CMK (cell line): ENCODE results near the gene ASTN2.

Source experiments
- DNase-seq: peaks from one replicate; pipeline ENCODE4 v3.0.0-alpha.2; 2010; ENCODE audit warnings: low read depth

ASTN2 gene

GRCh38 chr9:116954731-116955130, 460.1 kb downstream of the ASTN2 start:
- no peak for DNase-seq

GRCh38 chr9:116953271-116953670, 461.6 kb downstream of the ASTN2 start:
- no peak for DNase-seq

- DNase-seq: no peak
Observed at GRCh38 chr9:116952436-116952810, 462.4 kb downstream of the ASTN2 start.

- DNase-seq: no peak
Observed at GRCh38 chr9:116951588-116952435, 463.0 kb downstream of the ASTN2 start.

DNA sequence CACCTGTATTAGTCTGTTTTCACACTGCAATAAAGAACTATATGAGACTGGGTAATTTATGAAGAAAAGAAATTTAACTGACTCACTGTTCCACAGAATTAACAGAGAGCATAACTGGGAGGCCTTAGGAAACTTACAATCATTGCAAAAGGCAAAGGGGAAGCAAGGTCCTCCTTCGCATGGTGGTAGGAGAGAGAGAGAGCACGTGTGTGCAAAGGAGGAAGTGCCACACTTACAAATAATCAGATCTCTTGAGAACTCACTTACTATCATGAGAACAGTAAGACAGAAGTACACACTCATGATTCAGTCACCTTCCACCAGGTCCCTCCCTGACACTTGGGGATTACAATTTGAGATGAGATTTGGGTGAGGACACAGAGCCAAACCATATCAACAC, 469.0 kb downstream of the ASTN2 start:
- peak; percentile 17 for DNase-seq

DNA sequence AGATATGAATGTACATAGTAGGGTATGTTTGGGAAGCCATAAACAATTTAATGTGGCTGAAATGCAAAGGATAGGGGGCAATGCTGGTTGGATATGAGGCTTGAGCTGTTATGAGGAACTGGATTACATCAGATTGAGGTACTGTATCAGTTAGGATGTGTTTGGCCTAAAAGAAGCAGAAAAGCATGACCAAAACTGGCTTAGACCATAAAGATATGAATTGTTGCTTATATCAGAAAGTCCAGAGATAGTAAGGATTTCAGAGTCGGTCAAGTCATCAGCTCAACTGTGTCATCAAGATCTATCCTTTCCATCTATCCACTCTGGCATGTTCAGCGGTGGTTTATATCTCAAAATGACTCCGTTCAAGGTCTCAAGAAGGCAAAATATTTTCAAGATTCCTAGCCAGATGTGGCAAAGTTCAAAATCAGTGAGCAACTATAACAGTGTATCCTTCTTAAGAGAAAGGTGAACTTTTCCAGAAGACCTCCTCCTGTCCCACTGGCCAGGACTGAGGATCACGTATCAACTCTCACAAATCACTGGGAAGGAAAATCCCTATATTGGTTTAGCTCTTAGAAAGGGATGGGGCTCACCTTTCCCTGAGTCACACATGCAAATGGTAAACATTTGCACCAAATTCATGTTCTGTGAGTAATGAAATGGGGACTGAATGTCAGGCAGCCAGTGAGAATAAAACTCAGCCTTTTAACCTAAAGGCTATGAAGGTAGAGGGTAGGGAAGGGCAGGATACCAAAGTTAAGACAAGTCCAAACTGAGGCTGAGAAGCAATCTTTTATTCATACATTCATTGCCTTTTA, 469.9 kb downstream of the ASTN2 start:
- no peak for DNase-seq

DNA sequence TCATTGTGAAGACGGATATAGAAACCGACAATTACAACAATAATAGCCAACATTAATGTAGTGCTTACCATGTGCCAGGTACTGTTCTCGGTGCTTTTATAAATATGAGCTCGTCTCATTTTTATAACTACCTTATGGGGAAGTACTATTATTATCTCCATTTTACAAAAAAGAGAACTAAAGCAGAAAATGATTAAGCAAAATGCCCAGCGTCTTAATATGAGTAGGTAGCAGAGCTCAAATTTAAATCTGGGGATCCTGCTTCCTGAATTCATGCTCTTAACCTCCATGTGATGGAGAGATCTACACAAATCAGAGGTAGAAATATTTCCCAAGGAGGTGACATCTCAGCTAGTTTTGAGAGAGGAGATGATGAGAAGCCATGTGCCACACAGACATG, 470.9 kb downstream of the ASTN2 start:
- no peak for DNase-seq

GRCh38 chr9:116942593-116943061, 472.2 kb downstream of the ASTN2 start:
- no peak for DNase-seq

DNA sequence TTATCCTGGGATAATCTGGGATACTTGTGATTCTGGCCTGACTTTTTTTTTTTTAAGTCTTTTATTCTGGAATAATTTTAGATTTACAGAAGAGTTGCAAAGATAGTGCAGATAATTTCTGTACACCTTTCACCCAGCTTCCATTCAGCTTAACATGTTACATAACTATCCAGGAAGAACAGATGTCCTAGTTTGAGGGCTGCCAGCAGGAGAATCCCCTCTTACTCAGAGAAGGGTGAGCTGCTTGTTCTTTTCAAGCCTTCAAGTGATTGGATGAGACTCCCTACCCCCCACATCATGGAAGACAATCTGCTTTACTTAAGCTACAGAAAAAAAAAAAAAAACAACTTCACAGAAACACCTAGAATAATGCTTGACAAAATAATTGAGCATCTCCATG, 473.6 kb downstream of the ASTN2 start:
- DNase-seq: no peak

DNA sequence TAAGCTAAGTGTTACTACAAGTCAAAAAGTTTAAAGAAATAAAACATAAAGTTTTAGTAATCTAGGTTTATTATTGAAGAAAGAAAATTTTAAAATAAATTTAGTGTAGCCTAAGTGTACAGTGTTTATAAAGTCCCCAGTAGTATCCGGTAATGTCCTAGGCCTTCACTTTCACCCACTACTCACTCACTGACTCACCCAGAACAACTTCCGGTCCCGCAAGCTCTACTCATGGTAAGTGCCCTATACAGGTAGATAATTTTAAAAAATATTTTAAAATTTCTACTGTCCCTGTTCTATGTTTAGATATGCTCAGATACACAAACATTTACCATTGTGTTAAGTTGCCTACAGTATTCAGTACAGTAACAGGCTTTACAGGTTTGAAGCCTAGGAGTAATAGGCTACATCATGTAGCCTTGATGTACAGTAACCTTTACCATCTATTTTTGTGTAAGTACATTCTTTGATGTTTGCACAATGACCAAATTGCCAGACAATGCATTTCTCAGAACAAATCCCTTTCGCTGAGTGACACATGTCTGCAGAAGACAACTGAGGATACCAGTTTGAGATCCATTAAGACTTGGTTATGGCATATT, 474.1 kb downstream of the ASTN2 start:
- no peak for DNase-seq

GRCh38 chr9:116939614-116940013, 475.2 kb downstream of the ASTN2 start:
- no peak for DNase-seq

- DNase-seq: no peak
Observed at GRCh38 chr9:116939161-116939560, 475.7 kb downstream of the ASTN2 start.

DNA sequence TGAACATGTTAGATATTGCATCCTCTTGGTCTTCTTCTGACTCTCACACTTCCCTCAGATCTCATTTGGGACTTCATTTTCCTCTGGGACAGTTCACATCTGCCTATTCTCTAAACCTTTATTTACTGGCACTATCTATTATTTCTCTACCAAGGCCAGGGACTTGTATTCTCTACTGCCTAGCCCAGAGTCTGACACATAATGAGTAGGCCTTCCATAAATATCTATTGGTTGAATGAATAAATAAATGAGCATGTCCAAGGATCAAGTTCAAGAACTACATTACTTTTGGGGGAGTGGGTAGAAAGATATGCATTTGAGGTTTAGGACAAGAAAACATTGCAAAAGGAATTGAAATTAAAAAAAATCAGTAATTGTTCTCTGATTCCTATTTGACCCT, 477.5 kb downstream of the ASTN2 start:
- no peak for DNase-seq

DNA sequence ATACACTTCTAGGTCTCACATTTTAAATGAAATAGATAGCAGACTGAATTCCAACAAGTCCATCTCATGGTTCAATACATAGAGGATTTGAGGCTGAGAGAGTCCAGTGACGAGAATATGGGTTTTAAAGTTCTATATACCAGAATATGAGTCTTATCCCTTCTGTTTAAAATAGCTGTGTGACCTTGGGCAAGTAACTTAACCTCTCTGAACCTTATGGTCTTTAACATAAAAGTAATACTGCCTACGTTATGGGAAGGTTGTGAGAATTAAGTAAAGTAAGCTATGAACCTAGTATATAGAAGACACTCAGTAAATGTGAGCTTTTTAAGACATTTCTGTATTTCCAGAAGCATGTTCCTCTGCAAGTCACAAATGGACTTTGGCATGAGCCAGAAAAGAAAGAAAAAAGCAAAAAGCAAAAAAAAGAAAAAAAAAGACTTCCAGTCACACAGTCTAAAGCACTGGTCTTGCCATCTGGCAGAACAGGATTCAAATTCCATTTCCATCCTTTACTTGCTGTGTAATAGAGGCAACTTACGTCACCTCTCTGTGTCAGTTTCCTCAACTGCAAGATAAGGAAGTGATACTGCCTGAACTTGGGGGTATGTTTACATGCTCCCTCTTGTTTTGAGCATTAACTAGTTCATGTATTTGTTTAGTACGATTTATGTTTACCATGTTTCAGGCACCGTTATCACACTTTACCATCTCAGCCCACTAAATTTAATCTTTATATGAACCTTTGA, 479.5 kb downstream of the ASTN2 start:
- DNase-seq: no peak

DNA sequence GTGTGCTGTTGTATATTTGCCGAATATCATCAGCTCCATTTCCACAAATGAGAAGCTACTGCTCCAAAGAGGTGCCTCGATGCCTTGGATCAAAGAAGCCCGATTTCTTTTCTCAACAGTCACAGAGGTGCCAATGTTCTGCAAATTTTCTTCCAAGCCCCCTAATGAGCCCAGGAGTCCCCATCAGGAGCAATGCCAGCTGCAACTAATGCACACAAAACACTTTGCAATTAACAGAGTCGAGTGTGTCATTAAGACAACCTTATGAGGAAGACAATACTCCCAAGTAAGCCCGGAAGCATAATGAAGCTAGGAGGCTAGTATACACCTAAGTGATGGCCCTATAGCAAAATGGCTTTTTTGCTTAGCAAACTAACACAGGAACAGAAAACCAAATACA, 480.7 kb downstream of the ASTN2 start:
- no peak for DNase-seq

DNA sequence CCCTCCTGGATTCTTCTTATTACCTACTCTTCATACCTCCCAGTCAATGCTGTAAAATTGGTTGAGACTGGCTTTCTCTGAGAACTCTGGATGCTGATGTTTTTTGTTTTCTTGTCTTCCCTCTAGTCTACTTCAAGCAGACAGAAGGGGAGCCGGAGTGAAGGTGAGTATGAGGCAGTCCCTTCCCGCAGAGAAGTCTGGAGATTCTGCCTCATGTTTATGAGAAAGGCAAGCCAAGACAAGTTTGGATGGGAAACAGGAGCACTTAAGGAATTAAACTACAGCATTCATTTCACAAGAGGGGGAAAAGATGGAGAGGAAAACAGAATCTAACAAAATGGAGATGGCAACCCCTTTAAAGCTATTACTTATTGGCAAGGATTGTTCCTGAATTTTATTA, 481.6 kb downstream of the ASTN2 start:
- no peak for DNase-seq

GRCh38 chr9:116929621-116930020, 485.2 kb downstream of the ASTN2 start:
- DNase-seq: no peak

- DNase-seq: no peak
Observed at GRCh38 chr9:116928884-116929283, 486.0 kb downstream of the ASTN2 start.

DNA sequence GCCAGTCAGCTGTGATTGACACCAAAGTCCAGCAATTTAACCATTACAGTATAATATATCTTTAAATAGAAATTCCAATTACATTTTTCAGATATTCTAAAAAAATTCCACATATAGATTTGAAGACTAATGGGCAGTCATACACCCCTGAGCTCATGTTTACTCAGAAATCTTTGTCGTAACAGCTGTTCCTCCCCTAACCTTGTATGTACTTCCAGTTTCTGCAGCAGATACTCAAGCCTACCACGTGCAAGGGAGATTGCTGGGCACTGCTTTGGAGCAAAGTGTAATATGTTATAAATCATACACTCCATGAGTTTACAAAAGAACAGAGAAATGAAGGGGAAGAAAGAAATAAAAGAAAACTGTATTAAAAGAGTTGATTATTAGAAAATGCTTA, 486.6 kb downstream of the ASTN2 start:
- no peak for DNase-seq

DNA sequence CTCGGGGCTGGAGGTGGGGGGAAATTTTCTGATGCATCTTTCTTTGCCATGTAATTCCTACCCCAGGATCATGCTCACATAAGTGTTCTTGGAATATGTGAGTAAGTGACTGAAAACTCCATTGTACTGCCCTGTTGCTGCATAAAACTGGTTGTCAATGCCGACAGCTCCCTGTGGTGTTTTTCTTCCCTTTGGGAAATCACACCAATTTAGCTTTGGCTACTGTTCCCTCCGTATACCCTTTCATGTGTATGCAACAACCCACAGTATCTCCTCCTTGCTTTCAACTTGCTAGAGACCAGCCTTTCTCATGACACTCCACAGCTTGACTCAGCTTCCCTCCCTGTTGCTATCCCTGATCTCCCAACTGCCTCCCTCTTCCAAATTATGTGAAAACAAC, 487.1 kb downstream of the ASTN2 start:
- DNase-seq: no peak

DNA sequence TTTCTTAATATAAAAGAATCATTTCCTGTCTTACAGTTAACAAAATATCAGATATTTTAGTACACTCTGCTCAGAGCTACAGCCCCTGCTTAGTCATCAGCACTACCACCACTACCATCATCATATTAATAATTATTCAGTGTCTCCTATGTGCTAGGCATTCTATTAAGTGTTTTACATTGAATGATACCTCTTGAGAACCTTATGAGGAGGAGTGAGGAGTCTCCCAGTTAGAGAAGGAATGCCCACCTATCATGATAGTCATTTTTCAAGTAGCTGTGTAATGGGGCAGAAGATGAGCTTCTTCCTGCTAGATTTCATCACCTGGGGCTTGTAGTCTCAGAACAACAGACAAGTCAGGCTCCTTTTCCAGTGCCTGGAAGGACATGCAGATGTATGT, 489.7 kb downstream of the ASTN2 start:
- no peak for DNase-seq

GRCh38 chr9:116924462-116925110, 490.3 kb downstream of the ASTN2 start:
- no peak for DNase-seq
